GM15510 (cell line): ENCODE results near the gene IL1RN.

ENCODE experiments used
- POLR2A ChIP-seq: IDR thresholded peaks from 3 replicates; pipeline ENCODE4 v1.6.1; 2011; ENCODE audit warnings: borderline replicate concordance; ENCODE audit not compliant: insufficient read length; ENCODE audit errors: extremely low read depth

The IL1RN gene

GRCh38 chr2:113171334-113172075 is 44.1 kb downstream of the IL1RN start:
- no peak for TF ChIP-seq POLR2A

GRCh38 chr2:113172721-113173541 is 45.5 kb downstream of the IL1RN start:
- no peak for TF ChIP-seq POLR2A

- peak; percentile 87 for TF ChIP-seq POLR2A
These were observed 46.4 kb downstream of the IL1RN start, which contains the start of gene PSD4 for GRCh38 chr2:113173542-113174375. PSD4 (plus strand) TSS chr2:113173971; CDS start chr2:113182457, 8,486 bp downstream.

- no peak for TF ChIP-seq POLR2A
These were observed 47.0 kb downstream of the IL1RN start for GRCh38 chr2:113174376-113174750.

GRCh38 chr2:113175042-113175628 is 47.7 kb downstream of the IL1RN start:
- peak; percentile 86 for TF ChIP-seq POLR2A

- TF ChIP-seq POLR2A = no peak
These were observed 48.6 kb downstream of the IL1RN start for GRCh38 chr2:113175736-113176695.

GRCh38 chr2:113176696-113177355 is 49.4 kb downstream of the IL1RN start:
- TF ChIP-seq POLR2A = no peak

GRCh38 chr2:113178069-113178746 is 50.8 kb downstream of the IL1RN start:
- TF ChIP-seq POLR2A = no peak

GRCh38 chr2:113178891-113179290 is 51.5 kb downstream of the IL1RN start:
- TF ChIP-seq POLR2A = no peak

- no peak for TF ChIP-seq POLR2A
These were observed 52.1 kb downstream of the IL1RN start for GRCh38 chr2:113179446-113180045.

GRCh38 chr2:113180131-113180946 is 52.9 kb downstream of the IL1RN start:
- no peak for TF ChIP-seq POLR2A
